H1 (cell line): ENCODE results near the gene FAM186B. TPM values are rescaled to one million over a fixed set of nuclear protein-coding genes. Genes with fewer than 3 reads are reported as not detected.
A peak's percentile ranks its signal among the peaks of the same experiment; 100 is the strongest.

ENCODE experiments used
- CTCF ChIA-PET: fragments of 300-600 bp; sonication (Branson Sonifier 250); formaldehyde crosslinking; loops from one replicate; lab custom pipeline; 2021; ENCODE audit not compliant: partially characterized antibody; lab: Charles Lee
- POLR2A ChIA-PET: fragments of 300-600 bp; sonication (Branson Sonifier 250); formaldehyde crosslinking; loops from one replicate; lab custom pipeline; 2021; ENCODE audit warnings: inconsistent platforms; ENCODE audit not compliant: partially characterized antibody; lab: Charles Lee
- DNase-seq, 2 experiments: peaks; one replicate each; pipeline versions ENCODE4 v3.0.0 to v3.0.0-alpha.2; 2010 to 2022; ENCODE audit warnings: low spot score in 2 of 2, low read depth in 1 of 2, mixed read lengths in 1 of 2
- FAIRE-seq: peaks from 2 replicates; lab custom pipeline; 2011; peaks lifted over from hg19 to GRCh38; lab: Jason Lieb, UNC
- H2AFZ ChIP-seq: 2 replicates; pipeline ENCODE4 v1.8.1; 2012; ENCODE audit warnings: low read length, inconsistent platforms
- H2AK5ac ChIP-seq: 2 replicates; pipeline ENCODE4 v1.6.1; 2013; ENCODE audit warnings: low read depth, low read length
- H2BK120ac ChIP-seq: replicated peaks from 2 replicates; pipeline ENCODE3; 2013; ENCODE audit warnings: low read depth, low read length, inconsistent platforms
- H2BK12ac ChIP-seq: 2 replicates; pipeline ENCODE4 v1.6.1; 2013; ENCODE audit warnings: low read depth, low read length
- H2BK15ac ChIP-seq: 2 replicates; pipeline ENCODE4 v1.6.1; 2013; ENCODE audit warnings: low read length
- H2BK20ac ChIP-seq: 2 replicates; pipeline ENCODE4 v1.6.1; 2013; ENCODE audit warnings: low read length
- H2BK5ac ChIP-seq: 2 replicates; pipeline ENCODE4 v1.6.1; 2013; ENCODE audit warnings: low read depth, low read length
- H3K14ac ChIP-seq: 2 replicates; pipeline ENCODE4 v1.6.1; 2013; ENCODE audit warnings: inconsistent platforms; ENCODE audit not compliant: insufficient read length
- H3K18ac ChIP-seq: 2 replicates; pipeline ENCODE4 v1.6.1; 2013; ENCODE audit warnings: low read length; ENCODE audit errors: extremely low read depth
- H3K23ac ChIP-seq: 2 replicates; pipeline ENCODE4 v1.6.1; 2013; ENCODE audit warnings: inconsistent platforms; ENCODE audit not compliant: insufficient read length
- H3K23me2 ChIP-seq: 2 replicates; pipeline ENCODE4 v1.6.1; 2013; ENCODE audit warnings: low read depth, low read length
- H3K27ac ChIP-seq: 2 replicates; pipeline ENCODE4 v1.6.1; 2011; ENCODE audit warnings: low read depth, low read length, inconsistent platforms
- H3K27me3 ChIP-seq, 4 experiments: replicated peaks in 1 of 4; 1 replicate in 1 of 4; 2 replicates in 3 of 4; pipeline versions ENCODE4 v1.6.1 to v1.8.1; 2011 to 2013; ENCODE audit warnings: low read length in 3 of 4, mild to moderate bottlenecking in 3 of 4, inconsistent platforms in 2 of 4, mixed read lengths in 2 of 4, moderate library complexity in 1 of 4; ENCODE audit not compliant: control insufficient read depth in 3 of 4, insufficient read depth in 3 of 4; ENCODE audit errors: extremely low read depth in 1 of 4
- H3K36me3 ChIP-seq, 4 experiments: 2 replicates each; pipeline versions ENCODE4 v1.6.1 to v1.8.1; 2011 to 2013; ENCODE audit warnings: mild to moderate bottlenecking in 4 of 4, low read length in 3 of 4, moderate library complexity in 2 of 4, control low read depth in 1 of 4, inconsistent platforms in 1 of 4; ENCODE audit not compliant: insufficient read depth in 4 of 4, control insufficient read depth in 2 of 4
- H3K4ac ChIP-seq: replicated peaks from 2 replicates; pipeline ENCODE3; 2013; ENCODE audit warnings: low read length, low read depth, mixed read lengths, inconsistent platforms; ENCODE audit not compliant: insufficient read length
- H3K4me1 ChIP-seq, 4 experiments: replicated peaks in 1 of 4; 1 replicate in 1 of 4; 2 replicates in 3 of 4; pipeline versions ENCODE4 v1.6.1 to v1.8.1; 2011 to 2013; ENCODE audit warnings: low read length in 3 of 4, inconsistent platforms in 2 of 4, mixed read lengths in 1 of 4; ENCODE audit not compliant: insufficient read depth in 4 of 4, control insufficient read depth in 3 of 4
- H3K4me2 ChIP-seq, 2 experiments: 2 replicates each; pipeline versions ENCODE4 v1.6.1 to v1.8.1; 2011 to 2013; ENCODE audit warnings: low read depth in 2 of 2, low read length in 2 of 2, control low read depth in 1 of 2, inconsistent platforms in 1 of 2, mild to moderate bottlenecking in 1 of 2; ENCODE audit not compliant: insufficient read depth in 1 of 2
- H3K4me3 ChIP-seq, 4 experiments: fragments of 200-600, 300-600 bp in 1 of 4; sonication (generic), shearing (Covaris generic), sonication (Bioruptor Twin) in 1 of 4; 2 replicates each; pipeline versions ENCODE4 v1.5.1 to v1.8.1; 2011 to 2016; ENCODE audit warnings: low read length in 4 of 4, low read depth in 3 of 4, control low read depth in 2 of 4, inconsistent platforms in 2 of 4, mild to moderate bottlenecking in 2 of 4, mixed read lengths in 1 of 4, moderate library complexity in 1 of 4; ENCODE audit not compliant: insufficient read depth in 2 of 4; ENCODE audit errors: extremely low read depth in 1 of 4
- H3K56ac ChIP-seq: replicated peaks from 2 replicates; pipeline ENCODE3; 2013; ENCODE audit warnings: low read depth, mild to moderate bottlenecking, mixed read lengths, low read length, inconsistent platforms; ENCODE audit not compliant: insufficient read length
- H3K79me1 ChIP-seq: 2 replicates; pipeline ENCODE4 v1.6.1; 2013; ENCODE audit warnings: low read depth, low read length, control low read depth
- H3K79me2 ChIP-seq, 2 experiments: 2 replicates each; pipeline versions ENCODE4 v1.6.1 to v1.8.1; 2012 to 2013; ENCODE audit warnings: low read length in 2 of 2, mild to moderate bottlenecking in 2 of 2, inconsistent platforms in 1 of 2; ENCODE audit not compliant: insufficient read depth in 2 of 2, control insufficient read depth in 1 of 2
- H3K9ac ChIP-seq, 4 experiments: replicated peaks in 1 of 4; 1 replicate in 1 of 4; 2 replicates in 3 of 4; pipeline versions ENCODE4 v1.6.1 to v1.8.1; 2011 to 2013; ENCODE audit warnings: low read depth in 3 of 4, low read length in 3 of 4, control low read depth in 2 of 4, mild to moderate bottlenecking in 2 of 4, moderate library complexity in 2 of 4, inconsistent platforms in 1 of 4; ENCODE audit errors: extremely low read depth in 1 of 4
- H3K9me3 ChIP-seq, 2 experiments: 2 replicates each; pipeline versions ENCODE4 v1.6.1 to v1.8.1; 2012 to 2013; ENCODE audit warnings: mild to moderate bottlenecking in 2 of 2, moderate library complexity in 2 of 2, control low read depth in 1 of 2, inconsistent platforms in 1 of 2, low read depth in 1 of 2, low read length in 1 of 2, mixed read lengths in 1 of 2; ENCODE audit not compliant: insufficient read depth in 2 of 2
- H4K20me1 ChIP-seq, 2 experiments: replicated peaks in 1 of 2; 2 replicates each; pipeline versions ENCODE3 to v1.8.1; 2011 to 2013; ENCODE audit warnings: inconsistent platforms in 2 of 2, low read length in 2 of 2, mild to moderate bottlenecking in 1 of 2; ENCODE audit not compliant: insufficient read depth in 2 of 2, control insufficient read depth in 1 of 2
- H4K5ac ChIP-seq: 2 replicates; pipeline ENCODE4 v1.6.1; 2013; ENCODE audit warnings: low read length, low read depth, mixed read lengths, inconsistent platforms; ENCODE audit not compliant: insufficient read length
- H4K8ac ChIP-seq: 2 replicates; pipeline ENCODE4 v1.8.0; 2013; ENCODE audit warnings: mild to moderate bottlenecking, moderate library complexity, low read length, inconsistent platforms; ENCODE audit not compliant: insufficient read depth; ENCODE audit errors: extremely low read depth
- H4K91ac ChIP-seq: replicated peaks from 2 replicates; pipeline ENCODE3; 2013; ENCODE audit warnings: low read length, mixed read lengths, inconsistent platforms; ENCODE audit not compliant: insufficient read length
- BRCA1 ChIP-seq: IDR thresholded peaks from 2 replicates; pipeline ENCODE4 v1.6.1; 2012; ENCODE audit warnings: low read depth, low read length, improper control_type of control experiment
- HDAC6 ChIP-seq: IDR thresholded peaks from one replicate; pipeline ENCODE4 v1.7.1; 2012; ENCODE audit warnings: low read depth, mild to moderate bottlenecking, inconsistent platforms, low read length, moderate library complexity
- NANOG ChIP-seq: IDR thresholded peaks from 2 replicates; pipeline ENCODE4 v1.6.1; 2011; ENCODE audit warnings: low read length, low read depth, mild to moderate bottlenecking, inconsistent platforms; ENCODE audit not compliant: insufficient read depth, poor library complexity, severe bottlenecking
- RFX5 ChIP-seq: IDR thresholded peaks from 2 replicates; pipeline ENCODE4 v1.6.1; 2011; ENCODE audit warnings: low read depth, low read length, improper control_type of control experiment, borderline replicate concordance
- TAF1 ChIP-seq: IDR thresholded peaks from 2 replicates; pipeline ENCODE4 v1.6.1; 2011; ENCODE audit warnings: mild to moderate bottlenecking, low read depth, low read length
- TEAD4 ChIP-seq: IDR thresholded peaks from 2 replicates; pipeline ENCODE4 v1.6.1; 2012; ENCODE audit warnings: low read depth, low read length, inconsistent platforms, mixed read lengths
- WGBS, 2 experiments: shearing (Covaris generic) in 1 of 2; methylation state at CpG; one replicate each; pipeline versions ENCODE4 v1.1.6 to v1.1.7; 2013 to 2015; ENCODE audit warnings: low lambda C conversion rate in 2 of 2, mixed read lengths in 2 of 2, inconsistent platforms in 1 of 2, low coverage in 1 of 2, missing lambda C conversion rate in 1 of 2; ENCODE audit not compliant: insufficient replicate concordance in 2 of 2, insufficient coverage in 1 of 2, insufficient read length in 1 of 2; ENCODE audit errors: extremely low coverage in 1 of 2, missing lambda C conversion rate in 1 of 2; 5-methylcytosine and 5-hydroxymethylcytosine counted together
- polyA plus RNA-seq, 7 experiments: library from polyadenylated mRNA; depleted of rRNA in 3 of 7; stranded (reverse) in 5 of 7; unstranded in 2 of 7; fragments of >200 nt in 5 of 7; fragments of 200-250 nt in 2 of 7; gene quantifications; 1 replicate in 5 of 7; 2 replicates in 1 of 7; 4 replicates in 1 of 7; pipeline versions ENCODE4 v1.2.1 to v1.2.3, GENCODE V29; 2011 to 2013; ENCODE audit warnings: missing spikeins in 2 of 7, mixed read lengths in 2 of 7
- total RNA-seq: library from RNA; stranded (reverse); fragmentation: NEBNext Ultra II Directional; extraction: Animal tissue kit (Norgen Biotek cat#: 25700); gene quantifications from 2 replicates; pipeline ENCODE4 v1.2.1, GENCODE V29; 2021

The FAM186B gene
- total and polyA plus RNA-seq, 2 of the 8 experiments (the other 6 are each of a cell fraction or from before 2014, with no cell fraction given), result 0.12 to 0.73 TPM

GRCh38 chr12:49567611-49568441 is 37.6 kb downstream of the FAM186B start, which contains the start of gene MCRS1:
TSS of gene MCRS1 (minus strand) at chr12:49568142. CDS start at chr12:49566731, 1,411 bp downstream.
- H3K23me2 ChIP-seq, result peaks cover 6% of the 10 kb centered on the region; the same call in 1 of the 2 replicates
- H3K36me3 ChIP-seq, result peaks cover 9 to 20% (median 12%) of the 10 kb centered on the region in 4 experiments; a peak in 6 of 8 replicates
- WGBS, 2 experiments, result 1% methylated on average over 54 of the region's 54 CpGs; no CpG with 5 or more reads in 1 of the 2 experiments
- peak within 1 kb of the TSS; percentile 92 for H2BK5ac ChIP-seq
- H3K23ac ChIP-seq, result no peak within 1 kb of the TSS
- H2BK15ac ChIP-seq, result no peak within 1 kb of the TSS
- H4K91ac ChIP-seq, result peak within 1 kb of the TSS; percentile 54
- H2AFZ ChIP-seq, result peak within 1 kb of the TSS; percentile 89
- no peaks in the 10 kb centered on the region; a peak in 3 of 7 replicates for H3K4me1 ChIP-seq
- H3K4me2 ChIP-seq, result peak within 1 kb of the TSS; percentile 72 to 91
- H3K27me3 ChIP-seq, result no peaks in the 10 kb centered on the region
- H2AK5ac ChIP-seq, result no peak within 1 kb of the TSS
- H3K27ac ChIP-seq, result peak within 1 kb of the TSS; percentile 89
- H3K14ac ChIP-seq, result no peak within 1 kb of the TSS
- no peak within 1 kb of the TSS for H3K4ac ChIP-seq
- FAIRE-seq (peak; percentile 45), DNase-seq (peak; percentile 44 to 92)
- CTCF ChIA-PET, result interaction anchor here (0.9 to 7.7 kb wide), 7 partner anchors 10 to 221 kb away, joined by 3 to 115 read pairs (median 6); partner anchors contain the start of gene DNAJC22
- H3K4me3 ChIP-seq, result peak within 1 kb of the TSS; percentile 75 to 100 (median 96)
- H2BK12ac ChIP-seq, result peak within 1 kb of the TSS; percentile 6; the same call in 1 of the 2 replicates
- no peak within 1 kb of the TSS for H3K56ac ChIP-seq
- POLR2A ChIA-PET, result interaction anchor here (0.7 to 9.1 kb wide), 15 partner anchors 9 to 284 kb away, joined by 3 to 72 read pairs (median 4); partner anchors contain the start of genes PRPF40B, SPATS2 and TMBIM6
- H4K8ac ChIP-seq, result peak within 1 kb of the TSS; percentile 99; the same call in 1 of the 2 replicates
- H4K5ac ChIP-seq, result peak within 1 kb of the TSS; percentile 94
- peaks cover 15% of the 10 kb centered on the region for H3K79me1 ChIP-seq
- H2BK120ac ChIP-seq, result no peak within 1 kb of the TSS
- no peaks in the 10 kb centered on the region for H3K9me3 ChIP-seq
- H2BK20ac ChIP-seq, result no peak within 1 kb of the TSS
- peak within 1 kb of the TSS; percentile 98 for H3K18ac ChIP-seq
- peaks cover 0 to 33% of the 10 kb centered on the region in 2 experiments; a peak in 2 of 4 replicates for H3K79me2 ChIP-seq
- H4K20me1 ChIP-seq, result peaks cover 0 to 9% of the 10 kb centered on the region in 2 experiments
- peak within 1 kb of the TSS; percentile 83 to 92 (median 91) for H3K9ac ChIP-seq
- TF ChIP-seq HDAC6 (no peak), BRCA1 (no peak), RFX5 (no peak), NANOG (no peak), TEAD4 (no peak), TAF1 (peak; percentile 91)
